T-helper 22 cell (primary cell): ENCODE data around the gene FANCI.

Experiments used
- DNase-seq: peaks from one replicate; pipeline ENCODE4 v3.0.0-alpha.2; 2020; ENCODE audit warnings: low read depth

FANCI gene

GRCh38 chr15:89361451-89362202 is 117.8 kb downstream of the FANCI start:
- no peak for DNase-seq

- no peak for DNase-seq
Observed at GRCh38 chr15:89362203-89363101, 118.7 kb downstream of the FANCI start.

- no peak for DNase-seq
Observed at GRCh38 chr15:89363133-89363532, 119.4 kb downstream of the FANCI start.

- DNase-seq = no peak
Observed at GRCh38 chr15:89363770-89364169, 120.0 kb downstream of the FANCI start.

- DNase-seq = no peak
Observed at GRCh38 chr15:89364341-89364740, 120.6 kb downstream of the FANCI start.

- no peak for DNase-seq
Observed at GRCh38 chr15:89364741-89365450, 121.1 kb downstream of the FANCI start.

- no peak for DNase-seq
Observed at GRCh38 chr15:89365462-89366065, 121.8 kb downstream of the FANCI start.
